NCI-H82 (cell line): ENCODE results near the gene HSH2D.
A peak's percentile ranks its signal among the peaks of the same experiment; 100 is the strongest.
"Not testable (repeated sequence)": the region's sequence is repeated elsewhere in the genome, so short reads cannot be mapped to it uniquely, and the experiment has no call there.

Source experiments
- DNase-seq: peaks from one replicate; lab custom pipeline; 2025; lab: John Stamatoyannopoulos, UW

Gene HSH2D, protein sequence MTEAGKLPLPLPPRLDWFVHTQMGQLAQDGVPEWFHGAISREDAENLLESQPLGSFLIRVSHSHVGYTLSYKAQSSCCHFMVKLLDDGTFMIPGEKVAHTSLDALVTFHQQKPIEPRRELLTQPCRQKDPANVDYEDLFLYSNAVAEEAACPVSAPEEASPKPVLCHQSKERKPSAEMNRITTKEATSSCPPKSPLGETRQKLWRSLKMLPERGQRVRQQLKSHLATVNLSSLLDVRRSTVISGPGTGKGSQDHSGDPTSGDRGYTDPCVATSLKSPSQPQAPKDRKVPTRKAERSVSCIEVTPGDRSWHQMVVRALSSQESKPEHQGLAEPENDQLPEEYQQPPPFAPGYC

DNA sequence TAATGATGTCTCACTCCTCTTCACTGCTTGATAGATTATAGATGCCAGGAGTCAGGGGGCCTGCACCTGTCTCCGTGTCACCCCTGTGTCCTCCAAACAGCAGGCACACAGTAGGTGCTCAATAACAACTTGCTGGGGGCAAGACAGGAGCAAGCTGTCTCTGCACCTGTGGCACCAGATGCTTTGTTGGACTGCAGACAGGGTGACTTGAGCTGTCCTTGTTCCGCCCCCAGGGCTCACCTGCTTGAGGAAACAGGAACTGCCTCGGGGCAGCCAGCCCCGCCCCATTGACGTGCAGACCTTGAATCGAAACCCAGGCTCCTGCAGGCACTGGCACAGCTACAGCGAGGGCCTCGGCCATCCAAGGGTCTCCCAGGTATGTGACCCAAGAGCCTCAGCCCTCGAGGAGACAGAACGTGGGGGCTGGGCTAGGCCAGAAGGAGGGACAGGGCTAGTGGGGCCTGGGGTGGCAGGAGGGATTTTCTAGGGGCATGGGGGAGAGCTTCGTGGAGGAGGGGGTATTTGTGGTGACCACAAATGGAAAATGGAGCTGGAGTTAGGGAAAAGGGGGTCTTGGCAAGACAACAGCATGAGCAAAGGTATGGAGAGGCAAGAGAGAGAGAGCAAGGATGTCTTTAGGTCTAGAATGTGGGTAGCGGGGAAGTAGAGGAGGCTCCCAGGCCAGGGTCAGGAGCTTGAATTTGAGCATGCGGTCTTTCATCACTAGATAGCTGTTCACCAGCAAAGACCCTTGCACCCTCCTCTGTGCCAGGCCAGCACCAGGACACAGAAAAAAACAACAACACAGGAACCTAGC, at the start of gene HSH2D:
Gene HSH2D (plus strand): TSS at position 287 of the 817 bp plus-strand sequence. CDS start 5,066 bp downstream, outside the sequence.
- DNase-seq = no peak

DNA sequence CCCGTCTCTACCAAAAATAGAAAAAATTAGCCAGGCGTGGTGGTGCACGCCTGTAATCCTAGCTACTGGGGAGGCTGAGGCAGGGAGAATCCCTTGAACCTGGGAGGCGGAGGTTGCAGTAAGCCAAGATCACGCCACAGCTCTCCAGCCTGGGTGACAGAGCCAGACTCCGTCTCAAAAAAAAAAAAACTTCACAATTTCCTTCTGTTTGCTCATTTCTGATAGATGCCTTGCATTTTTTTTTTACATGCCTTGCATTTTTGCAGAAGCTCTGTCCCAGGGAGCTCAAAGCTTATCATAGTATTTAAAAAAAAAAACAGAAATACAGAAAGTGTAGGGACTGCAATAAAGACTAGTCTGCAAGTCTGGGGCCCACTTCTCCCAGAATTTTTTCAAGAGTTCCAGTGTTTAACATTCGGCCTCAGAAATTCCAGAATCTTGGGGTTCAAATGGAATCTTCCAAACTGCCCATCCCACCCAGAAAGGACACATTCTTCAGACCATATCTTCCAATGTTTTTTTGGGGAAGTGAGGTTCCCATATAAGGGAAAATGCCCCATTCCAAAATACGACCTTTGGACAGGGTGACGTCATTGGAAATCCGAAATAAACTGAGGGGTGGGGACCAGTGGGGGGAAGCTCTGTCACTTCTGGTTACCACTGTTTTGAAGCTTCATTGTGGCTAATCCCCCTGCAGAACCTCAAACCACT, 49.0 kb upstream of the HSH2D start:
- DNase-seq = no peak

DNA sequence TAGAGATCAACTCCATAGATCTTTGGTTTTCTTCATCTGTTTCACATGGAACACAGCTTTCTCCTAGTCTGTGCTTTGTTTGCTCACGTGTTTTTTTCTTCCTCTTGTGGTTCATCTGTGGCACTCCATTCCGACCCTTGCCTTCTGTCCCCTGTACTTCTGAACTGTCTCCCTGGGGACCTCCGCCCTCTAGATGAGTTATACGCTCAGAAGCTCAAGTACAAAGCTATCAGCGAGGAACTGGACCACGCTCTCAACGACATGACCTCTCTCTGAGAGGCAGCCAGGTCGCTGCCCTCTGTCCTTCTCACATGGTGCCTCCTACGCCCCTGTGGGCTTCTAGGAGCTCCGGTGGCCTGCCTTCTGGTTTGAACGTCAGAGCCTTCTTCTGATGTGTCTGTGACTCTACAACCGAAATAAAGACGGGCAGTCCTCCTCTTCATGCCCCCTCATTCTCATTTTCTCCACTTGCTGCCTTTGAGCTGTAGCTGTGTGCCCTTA, 48.4 kb upstream of the HSH2D start:
- DNase-seq = peak; percentile 60

DNA sequence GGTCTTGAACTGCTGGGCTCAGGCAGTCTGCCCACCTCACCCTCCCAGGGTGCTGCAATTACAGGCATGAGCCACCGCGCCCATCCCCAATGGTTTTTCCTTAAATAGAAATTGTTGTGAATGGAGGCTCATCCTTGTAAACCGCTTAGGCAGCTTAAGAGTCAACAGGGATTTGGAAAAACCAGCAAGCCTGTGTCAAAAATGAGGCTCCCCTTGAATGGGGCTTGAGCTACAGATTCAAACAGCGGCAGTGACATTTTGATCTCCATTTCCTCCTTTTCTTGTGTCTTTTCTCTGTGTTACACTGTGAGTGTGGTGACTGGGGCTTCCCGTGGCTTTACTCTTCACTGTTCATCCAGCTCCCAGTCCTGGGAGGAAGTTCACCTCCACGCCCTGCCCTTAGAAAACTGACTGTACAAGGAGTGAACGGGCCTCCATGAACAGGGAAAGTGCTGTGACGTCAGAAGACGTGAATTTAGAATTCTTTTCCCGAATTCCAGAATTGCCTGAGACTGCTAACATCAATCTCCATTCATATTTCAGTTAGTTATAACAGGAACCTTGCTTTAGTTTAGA, 47.1 kb upstream of the HSH2D start:
- peak; percentile 97 for DNase-seq

DNA sequence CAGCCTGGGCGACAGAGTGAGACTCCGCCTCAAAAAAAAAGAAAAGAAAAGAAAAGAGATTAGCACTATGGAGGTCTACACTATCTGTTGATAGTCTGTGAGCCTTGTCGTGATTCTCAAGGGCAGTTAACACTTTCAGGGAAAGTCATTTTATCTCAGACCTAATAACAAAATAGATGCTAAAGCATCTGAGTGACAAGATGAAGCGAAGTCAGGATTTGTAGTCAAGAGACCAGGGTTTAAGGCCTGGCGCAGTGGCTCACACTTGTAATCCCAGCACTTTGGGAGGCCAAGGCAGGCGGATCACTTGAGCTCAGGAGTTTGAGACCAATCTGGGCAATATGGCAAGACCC, 45.1 kb upstream of the HSH2D start:
- no peak for DNase-seq

DNA sequence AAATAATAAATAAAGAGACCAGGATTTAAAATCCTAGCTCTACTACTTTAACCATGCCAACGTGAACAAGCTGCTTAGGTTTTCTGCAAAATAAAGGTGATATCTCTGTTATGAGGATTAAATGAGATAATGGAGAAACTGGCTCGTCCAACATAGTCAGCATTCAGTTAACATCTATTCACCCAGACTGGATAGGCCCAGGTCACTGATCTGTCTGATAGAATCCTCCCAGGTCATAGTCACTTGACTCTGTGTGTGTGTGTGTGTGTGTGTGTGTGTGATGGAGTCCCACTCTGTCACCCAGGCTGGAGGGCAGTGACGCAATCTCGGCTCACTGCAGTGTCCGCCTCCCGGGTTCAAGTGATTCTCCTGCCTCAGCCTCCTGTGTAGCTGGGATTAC, 44.7 kb upstream of the HSH2D start:
- DNase-seq = no peak

DNA sequence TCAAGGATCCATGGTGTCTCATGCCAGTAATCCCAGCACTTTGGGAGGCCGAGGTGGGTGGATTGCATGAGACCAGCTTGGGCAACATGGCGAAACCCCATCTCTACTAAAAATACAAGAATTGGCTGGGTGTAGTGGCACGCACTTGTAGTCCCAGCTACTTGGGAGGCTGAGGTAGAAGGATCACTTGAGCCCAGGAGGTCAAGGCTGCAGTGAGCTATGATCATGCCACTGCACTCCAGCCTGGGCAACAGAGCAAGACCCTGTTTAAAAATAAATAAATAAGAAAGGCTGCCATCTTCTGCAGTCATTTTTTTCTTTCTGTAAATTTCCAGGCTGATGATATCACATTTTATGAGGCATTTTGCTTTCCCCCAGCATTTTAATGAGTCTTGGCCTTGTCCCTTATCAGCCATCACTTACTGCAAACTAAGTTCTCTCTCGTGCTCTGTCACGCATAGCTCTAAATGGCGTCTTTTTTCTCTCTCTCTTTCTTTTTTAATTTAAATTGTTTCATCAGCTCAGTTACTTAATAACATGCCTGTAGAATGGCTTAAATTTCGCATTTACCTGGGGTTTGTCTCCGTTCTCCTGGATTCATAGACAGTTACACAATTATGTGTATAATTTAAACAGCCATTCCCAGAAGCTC, 44.0 kb upstream of the HSH2D start:
- not testable (repeated sequence) for DNase-seq

DNA sequence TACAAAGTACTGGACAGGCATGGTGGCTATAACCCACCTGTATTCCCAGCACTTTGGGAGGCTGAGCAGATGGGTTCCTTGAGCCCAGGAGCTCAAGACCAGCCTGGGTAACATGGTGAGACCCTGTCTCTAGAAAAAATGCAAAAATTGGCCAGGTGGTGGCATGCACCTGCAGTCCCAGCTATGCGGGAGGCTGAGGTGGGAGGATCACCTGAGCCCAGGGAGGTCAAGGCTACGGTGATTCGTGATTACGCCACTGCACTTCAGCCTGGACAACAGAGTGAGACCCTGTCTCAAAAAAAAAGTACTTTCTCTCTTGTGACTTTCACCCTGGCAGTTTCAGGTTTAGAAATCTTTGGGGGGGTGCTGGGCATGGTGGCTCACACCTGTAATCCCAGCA, 43.0 kb upstream of the HSH2D start:
- no peak for DNase-seq

DNA sequence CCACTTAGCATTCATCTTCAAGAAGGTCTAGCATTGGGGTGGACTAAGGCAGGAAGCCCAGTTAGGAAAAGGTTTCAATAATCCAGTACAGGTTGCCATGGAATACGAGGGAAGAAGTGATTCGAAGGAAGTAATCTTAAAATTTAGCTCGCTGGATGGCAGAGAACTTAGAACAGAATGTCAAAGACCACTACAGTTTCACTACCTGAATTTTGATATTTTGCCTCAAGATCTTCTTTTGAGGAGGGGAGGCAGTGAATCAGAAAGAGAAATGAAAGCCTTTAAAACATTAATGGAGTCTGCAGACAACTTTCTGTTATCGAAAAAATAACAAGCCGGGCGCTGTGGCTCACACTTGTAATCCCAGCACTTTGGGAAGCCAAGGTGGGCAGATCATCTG, 38.8 kb upstream of the HSH2D start:
- no peak for DNase-seq

DNA sequence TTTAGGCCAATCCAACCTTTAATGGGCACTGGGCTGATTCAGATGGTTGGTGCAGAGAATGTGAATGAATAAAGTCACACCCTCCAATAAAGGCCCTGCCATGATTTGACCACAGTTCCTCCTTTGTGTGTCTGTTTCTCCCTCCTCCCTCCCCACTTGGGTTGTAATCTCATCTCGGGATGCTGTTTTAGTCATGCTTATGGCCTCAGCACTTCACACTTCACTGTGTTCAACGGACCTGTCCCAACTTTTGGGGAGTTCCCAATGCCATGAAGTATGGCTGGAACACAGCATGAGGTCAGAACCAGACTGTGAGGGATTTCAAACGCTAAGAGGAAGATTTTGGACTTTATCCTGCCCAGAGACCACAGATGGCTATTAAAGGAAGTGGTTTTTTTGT, 37.4 kb upstream of the HSH2D start:
- peak; percentile 25 for DNase-seq

DNA sequence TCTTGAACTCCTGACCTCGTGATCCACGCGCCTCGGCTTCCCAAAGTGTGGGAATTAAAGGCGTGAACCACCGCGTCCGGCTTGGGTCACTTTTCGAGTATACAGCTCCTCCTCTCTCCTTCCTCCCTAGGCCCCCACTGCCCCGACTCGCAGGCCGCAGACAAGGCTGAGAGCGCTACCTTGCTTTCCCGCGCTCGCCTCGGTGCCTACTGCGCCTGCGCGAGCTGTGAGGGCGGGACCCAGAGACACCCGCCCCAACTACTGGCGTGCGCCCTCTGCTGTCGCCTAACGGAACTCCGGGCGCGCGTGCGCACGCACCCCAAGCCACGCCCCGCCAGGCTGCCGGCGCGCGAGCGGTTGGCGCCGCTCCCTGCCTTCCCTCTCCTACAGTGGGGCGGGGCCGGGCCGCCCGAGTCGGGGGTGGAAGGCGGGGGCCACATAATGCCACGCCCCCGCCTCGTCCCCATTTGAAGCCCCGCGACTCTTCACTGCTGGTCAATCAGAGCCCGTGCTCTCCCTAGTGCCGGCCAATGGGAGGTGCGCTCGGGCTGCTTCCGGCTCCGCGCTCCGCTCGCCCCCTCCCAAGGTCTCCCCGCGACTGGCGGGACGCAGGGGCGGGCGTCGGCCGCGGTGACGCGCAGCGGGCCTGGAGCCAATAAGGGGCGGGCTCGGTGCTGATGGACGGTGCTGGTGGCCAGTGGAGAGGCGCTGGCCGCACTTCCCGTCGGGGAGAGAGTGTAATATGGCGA, 32.2 kb upstream of the HSH2D start, which contains the start of gene RAB8A:
Gene RAB8A (plus strand): TSS at position 730 of the 749 bp plus-strand sequence. CDS start 13 bp downstream, at position 743.
- peak; percentile 100 for DNase-seq

DNA sequence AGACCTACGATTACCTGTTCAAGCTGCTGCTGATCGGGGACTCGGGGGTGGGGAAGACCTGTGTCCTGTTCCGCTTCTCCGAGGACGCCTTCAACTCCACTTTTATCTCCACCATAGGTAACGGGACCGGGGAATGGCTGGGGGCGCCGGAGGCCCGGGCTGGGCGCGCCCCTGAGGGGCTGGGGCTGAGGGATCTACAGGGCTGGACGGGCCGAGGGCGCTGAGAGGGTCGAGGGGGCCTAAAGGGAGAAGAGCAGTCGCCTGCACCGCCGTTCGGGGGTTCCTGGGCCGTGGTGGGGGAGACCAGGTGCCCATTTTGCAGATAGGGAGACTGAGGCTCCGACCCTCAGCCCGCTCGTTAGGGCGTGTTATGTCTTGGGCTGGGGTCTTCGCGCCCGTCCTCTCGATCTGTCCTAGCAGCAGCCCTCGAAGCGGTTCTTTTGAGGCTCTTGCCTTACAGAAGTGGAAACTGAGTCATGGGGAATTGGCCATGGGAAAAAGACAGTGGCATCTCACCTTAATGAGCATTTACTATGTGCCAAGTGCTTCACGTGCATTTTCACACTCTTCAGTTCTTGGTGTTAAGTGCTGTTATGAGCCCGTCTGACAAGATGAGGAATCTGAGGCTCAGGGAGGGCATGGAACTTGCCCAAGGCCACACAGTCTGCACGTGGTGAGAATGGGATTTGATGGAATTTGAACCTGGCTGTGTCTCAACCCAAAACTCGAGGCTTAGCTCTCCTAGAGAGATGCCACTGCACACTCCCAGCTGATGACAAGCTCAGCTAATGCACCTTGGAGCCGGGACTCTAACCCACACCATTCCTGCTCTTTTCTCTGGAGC, 31.4 kb upstream of the HSH2D start:
- DNase-seq = no peak

DNA sequence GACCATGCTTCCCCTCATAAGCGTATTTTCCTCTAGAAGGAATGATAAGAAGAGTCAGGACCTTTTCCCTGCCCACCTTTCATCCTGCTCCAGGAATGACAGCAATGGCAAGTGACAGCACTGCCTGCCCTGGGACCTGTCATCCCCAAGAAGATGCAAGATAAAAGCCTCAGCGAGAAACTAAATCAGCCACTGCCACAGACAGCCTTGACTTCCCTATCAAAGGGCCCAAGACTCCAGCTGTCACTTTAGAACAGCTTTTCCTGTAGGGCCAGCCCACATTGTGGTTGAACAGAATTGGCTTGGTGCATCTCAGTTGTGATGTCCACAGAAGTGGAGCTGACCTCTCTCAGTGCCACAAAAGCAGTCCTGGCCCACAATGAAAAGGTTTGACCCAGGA, 30.7 kb upstream of the HSH2D start:
- no peak for DNase-seq

DNA sequence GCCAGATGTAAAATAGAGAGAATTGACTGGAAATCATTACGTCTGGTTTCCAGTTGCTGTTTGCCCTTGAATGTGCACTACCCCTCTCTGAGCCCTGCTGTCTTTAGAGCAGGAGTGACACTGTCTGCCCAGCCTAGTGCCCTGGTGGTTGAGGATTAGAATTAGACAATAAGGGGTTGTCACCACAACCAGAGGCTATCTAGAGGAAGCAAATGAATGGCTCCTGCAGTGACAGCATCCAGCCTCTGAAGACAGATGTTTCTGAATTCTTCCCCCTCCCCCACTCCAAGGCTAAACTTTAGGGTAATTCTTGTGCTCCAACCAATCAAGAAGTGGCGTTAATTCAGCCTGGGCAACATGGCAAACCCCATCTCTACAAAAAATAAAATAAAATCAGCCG, 29.8 kb upstream of the HSH2D start:
- DNase-seq = peak; percentile 55

DNA sequence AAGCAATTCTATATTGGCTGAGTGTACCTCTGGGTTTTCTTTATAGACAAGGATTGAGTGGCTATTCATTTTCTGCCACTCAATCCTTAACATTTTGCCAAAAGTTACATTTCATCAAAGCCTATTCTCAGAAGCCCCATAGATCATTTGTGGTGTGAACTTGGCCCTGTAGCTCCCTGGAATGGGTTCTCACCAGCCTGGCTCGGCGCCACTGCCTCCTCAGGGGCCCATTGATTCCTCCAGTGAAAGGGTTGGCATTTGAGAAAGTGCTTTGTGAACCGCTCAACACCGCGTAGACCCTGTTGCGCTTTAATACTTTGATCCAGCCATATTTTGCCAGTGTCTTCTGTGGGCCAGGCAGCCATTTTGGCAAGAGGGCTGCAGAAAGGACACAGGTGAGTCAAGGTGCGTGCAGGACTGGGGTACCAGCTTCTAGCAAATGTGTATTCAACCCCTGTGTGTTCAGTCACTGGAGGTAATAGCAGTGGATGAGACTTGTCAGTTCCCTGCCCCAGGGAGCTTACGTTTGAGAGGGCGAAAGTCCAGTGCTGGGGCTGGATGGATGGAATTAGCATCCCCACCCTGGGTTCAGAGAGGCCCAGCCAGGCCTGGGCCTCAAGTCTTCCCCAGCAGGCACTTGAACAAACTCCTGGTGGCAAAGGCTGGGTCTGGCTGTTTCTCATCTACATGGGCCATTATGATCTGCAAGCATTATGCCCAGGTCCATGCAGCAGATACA, 28.0 kb upstream of the HSH2D start:
- no peak for DNase-seq

DNA sequence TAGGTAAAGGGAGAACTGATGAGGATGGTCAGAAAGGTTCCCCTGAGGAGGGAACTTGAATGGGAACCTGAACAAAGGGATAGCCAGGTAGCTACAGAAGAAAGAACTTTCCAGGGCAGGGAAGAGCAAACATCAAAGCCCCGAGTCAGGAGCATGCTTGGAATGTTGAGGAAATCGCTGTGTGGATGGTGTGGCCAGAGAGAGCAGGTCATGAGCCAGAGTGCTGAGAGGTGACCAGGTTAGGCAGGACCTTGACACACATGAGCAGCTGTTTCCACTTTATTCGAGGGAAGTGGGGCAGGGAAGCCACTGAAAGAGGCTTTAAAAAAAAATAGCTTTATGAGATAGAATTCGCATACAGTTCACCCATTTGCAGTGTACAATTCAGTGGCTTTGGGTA, 27.4 kb upstream of the HSH2D start:
- DNase-seq = no peak

DNA sequence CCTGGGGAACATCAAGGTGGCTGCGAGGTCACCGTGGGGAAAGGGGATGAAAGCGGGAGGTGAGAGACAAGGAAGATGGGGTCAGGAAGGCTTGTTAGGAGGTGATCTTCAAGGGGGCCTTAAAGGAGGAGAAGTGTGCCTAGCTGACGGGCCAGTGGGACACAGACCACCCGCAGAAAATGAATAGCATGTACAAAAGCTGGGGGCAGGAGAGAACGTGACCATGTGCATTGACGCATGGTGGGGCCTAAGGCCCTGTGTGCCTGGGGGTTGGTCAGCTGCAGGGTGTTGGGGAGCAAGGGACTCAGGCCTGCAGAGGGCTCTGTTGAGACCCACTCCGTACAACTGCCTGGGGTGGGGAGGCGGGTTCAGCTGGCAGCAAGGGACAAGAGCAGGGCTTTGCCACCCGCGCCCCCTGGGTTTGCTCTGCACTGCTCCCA, 25.9 kb upstream of the HSH2D start:
- no peak for DNase-seq

DNA sequence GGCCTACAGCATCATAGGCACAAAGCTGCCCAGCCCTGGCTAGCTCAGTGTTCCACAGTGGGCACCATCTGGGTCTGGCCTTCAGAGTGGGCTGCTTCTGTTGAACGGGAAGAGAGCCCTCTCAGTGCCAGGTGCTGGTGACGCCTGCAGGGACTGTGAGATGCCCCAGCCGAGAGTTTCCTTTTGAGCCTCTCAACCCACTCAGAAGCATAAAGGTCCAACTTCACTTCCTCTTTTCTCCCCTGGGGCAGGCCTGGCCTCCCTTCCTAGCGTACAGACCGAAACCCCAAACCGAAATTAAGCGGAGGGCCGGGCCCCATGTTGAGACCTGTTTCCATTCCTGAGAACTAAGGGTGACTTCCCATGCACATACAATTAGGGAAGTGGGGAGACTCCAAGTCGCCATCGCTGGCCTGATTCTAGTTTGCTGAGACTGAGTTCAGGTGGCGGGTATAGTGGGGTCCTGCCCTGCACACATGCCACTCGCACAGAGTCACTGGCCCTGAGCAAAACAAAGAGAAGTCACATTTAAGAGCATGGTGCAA, 24.9 kb upstream of the HSH2D start:
- no peak for DNase-seq
